Nucleus accumbens (tissue), 56 donors: ENCODE data around the gene LRRC32.

ENCODE experiments used
- DNase-seq, 56 donors: peaks; one replicate each; lab custom pipeline; 2025; lab: John Stamatoyannopoulos, UW

The LRRC32 gene

DNA sequence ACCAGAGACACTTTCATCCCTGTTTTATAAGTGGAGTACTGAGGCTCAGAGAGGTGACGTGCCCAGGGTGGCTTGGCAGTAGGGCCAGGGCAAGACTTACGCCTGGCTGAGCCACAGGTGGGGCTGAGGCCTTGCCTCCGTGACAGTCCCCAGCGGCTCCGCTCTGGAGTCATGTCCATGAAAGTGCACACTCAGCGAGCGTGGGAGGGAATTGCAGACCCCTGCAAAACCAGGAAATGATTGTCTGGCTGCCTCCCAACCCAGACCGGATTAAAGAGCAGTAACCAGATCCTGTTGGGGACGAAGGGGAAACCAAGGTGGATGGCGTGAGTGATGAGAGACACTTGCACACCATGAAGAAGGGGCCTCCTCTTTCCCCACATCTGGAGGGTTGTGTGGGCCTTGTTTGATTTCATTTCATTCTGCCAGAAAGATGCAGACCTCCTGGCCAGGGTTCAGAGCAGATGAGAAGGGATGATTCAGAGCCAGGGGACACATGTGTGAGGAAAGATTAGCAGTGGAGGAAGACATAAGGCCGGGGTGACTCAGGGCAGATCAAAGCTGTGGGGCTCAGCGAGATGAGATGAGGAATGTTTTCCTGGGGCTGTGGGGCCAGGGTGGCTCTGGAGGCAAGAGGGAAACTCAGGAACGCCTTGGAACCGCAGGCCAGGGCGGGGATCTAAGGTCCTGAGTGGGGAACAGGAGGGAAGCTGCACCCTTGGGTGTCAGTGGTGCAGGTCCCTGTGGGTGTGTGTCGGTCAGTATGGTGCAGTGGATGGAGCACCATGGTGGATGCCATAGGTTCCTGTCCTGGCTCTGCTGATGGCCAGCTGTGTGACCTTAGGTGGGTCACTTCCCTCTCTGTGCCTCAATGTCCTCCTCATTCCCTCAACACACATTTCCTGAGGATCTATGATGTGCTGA lies 29.9 kb upstream of the LRRC32 start:
- DNase-seq, result no peak

DNA sequence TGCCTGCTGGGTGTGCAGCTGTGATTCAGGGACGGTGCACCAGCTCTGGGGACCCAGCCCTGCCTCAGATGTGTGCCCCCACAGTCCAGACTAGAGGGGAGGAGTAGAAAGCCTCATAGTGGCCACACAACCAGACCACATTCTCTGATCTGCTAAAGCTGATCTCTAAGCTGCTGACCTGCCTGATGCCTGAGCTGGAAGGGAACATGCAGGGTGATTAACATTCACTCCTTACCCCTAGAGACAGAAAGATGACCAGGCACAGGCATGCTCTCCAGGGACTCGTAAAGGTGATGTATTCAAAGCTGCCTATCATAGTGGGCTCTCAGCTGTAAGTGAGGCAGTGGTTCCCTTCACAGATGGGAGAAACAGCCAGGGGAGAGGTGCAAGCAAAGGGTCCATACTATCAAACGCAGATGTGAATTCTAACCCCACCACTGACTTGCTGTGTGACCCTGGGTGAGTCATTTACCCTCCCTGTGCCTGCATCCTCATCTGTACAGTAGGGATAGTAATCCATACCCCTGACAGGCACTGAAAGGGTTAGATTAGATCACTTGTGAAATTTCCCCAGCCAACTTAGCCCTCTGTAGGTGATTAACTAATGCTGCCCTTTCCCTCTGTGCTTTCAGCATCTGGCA lies 29.0 kb upstream of the LRRC32 start:
- no peak for DNase-seq

DNA sequence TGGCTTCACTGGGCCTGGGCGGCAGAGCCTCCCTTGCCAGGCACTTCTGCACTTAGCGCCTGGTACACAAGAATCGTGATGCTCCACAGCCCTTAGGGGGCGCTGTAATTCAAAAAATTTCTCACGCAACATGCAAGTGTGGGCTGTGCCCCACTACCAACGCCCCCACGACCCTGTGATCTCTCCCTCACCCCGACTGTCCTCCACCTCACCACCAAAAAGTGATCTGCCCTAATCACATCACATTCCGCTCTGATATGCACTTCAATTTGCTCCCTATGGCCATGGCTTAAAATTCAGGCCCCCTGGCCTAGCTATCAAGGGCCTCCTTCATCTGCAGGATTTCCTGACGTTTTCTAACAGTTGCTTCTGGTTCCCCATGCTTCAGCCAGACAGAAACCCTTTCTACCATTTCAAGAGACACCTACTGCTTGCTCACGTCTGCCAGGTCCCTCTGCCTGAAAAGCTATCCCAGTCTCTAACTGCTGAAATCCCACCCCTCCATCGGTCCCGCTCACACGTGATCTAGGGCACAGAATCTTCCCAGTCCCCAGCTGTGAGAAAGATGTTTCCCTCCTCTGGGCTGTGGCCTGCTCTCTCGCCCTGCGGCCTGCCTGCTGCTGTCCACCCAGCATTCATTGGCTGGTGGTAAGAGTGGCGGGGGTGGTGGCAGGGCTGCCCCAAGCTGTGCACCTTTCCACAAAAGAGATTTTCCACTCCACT lies 27.9 kb upstream of the LRRC32 start:
- no peak for DNase-seq

GRCh38 chr11:76696756-76697155 lies 26.2 kb upstream of the LRRC32 start:
- no peak for DNase-seq

- DNase-seq, result no peak
These were observed 25.2 kb upstream of the LRRC32 start for GRCh38 chr11:76695771-76696170.

DNA sequence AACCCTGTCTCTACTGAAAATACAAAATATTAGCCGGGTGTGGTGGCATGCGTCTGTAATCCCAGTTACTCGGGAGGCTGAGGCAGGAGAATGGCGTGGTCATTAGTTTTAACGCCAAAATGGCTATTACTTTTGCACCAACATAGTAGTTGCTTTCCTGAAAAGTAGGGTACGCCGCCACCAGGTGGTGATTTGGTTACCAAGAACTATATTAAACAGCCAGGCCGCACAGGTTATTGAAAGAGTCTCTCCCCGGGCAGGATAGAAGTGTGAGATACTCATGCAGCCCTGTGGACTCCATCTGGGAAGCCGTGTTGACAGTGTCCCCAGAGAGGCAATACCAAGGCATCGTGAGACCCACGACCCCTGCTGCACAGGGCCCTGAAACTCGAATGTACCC lies 24.6 kb upstream of the LRRC32 start:
- no peak for DNase-seq

DNA sequence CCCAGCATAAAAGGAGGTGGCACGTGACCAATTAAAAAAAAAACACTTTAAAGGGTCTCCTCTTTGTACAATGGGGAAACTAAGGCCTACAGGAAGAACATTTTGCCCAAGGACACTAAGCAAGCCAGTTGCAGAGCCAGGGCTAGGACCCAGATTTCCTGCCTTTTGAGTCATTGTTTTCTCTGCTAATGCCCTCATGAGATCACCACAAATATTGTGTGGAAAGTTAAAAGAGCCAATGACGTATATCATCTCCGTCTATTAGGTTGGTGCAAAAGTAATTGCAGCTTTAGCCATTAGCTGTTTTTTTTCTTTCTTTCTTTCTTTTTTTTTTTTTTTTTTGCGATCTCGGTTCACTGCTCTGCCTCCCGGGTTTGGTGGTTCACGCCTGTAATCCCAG lies 24.1 kb upstream of the LRRC32 start:
- no peak for DNase-seq

GRCh38 chr11:76693806-76694205 lies 23.3 kb upstream of the LRRC32 start:
- DNase-seq, result no peak

DNA sequence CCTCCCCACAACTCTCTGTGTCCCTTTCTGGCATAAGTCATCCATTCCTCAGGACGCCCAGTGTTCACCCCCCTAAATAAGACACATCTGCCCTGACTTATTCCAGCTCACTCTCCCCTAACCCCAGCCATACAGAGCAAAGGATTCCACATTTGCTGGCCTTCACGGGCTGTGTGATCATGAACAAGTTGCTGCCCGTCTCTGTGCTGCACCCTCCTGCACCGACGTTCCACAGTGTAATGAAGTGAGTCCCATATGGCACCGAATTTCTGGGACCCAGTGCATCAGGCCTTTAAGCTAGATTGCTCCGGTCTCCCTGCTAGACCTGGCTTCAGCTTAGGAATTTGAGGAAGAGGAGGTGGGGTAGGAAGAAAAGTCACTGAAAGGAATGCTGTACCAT lies 22.4 kb upstream of the LRRC32 start:
- DNase-seq, result no peak

GRCh38 chr11:76691655-76692054 lies 21.1 kb upstream of the LRRC32 start:
- no peak for DNase-seq

GRCh38 chr11:76690736-76691135 lies 20.2 kb upstream of the LRRC32 start:
- DNase-seq, result no peak

GRCh38 chr11:76689313-76690260 lies 19.0 kb upstream of the LRRC32 start:
- DNase-seq, result no peak

GRCh38 chr11:76688146-76688545 lies 17.6 kb upstream of the LRRC32 start:
- no peak for DNase-seq

GRCh38 chr11:76686261-76687079 lies 15.9 kb upstream of the LRRC32 start:
- no peak for DNase-seq

- DNase-seq, result no peak
These were observed 15.3 kb upstream of the LRRC32 start for GRCh38 chr11:76685831-76686230.

DNA sequence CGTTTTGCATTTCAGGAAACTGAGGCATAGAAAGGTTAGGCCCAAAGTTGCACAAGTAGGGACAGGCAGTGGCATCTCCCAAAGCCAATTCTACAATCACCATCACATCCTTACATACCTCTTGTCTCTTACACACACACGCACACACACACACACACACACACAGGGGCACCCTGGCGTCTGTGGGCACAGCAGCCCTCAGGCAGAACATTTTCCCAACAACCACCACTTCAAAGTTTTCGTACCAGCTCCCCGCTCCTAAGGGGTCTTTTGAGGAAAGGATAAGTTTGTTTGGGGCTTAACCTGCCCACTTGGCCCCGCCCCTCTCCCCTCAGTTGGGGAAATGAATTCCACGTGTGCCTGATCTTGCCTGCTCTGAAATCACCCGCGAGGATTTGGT lies 14.7 kb upstream of the LRRC32 start:
- DNase-seq, result no peak

- no peak for DNase-seq
These were observed 14.0 kb upstream of the LRRC32 start for GRCh38 chr11:76684516-76684915.

DNA sequence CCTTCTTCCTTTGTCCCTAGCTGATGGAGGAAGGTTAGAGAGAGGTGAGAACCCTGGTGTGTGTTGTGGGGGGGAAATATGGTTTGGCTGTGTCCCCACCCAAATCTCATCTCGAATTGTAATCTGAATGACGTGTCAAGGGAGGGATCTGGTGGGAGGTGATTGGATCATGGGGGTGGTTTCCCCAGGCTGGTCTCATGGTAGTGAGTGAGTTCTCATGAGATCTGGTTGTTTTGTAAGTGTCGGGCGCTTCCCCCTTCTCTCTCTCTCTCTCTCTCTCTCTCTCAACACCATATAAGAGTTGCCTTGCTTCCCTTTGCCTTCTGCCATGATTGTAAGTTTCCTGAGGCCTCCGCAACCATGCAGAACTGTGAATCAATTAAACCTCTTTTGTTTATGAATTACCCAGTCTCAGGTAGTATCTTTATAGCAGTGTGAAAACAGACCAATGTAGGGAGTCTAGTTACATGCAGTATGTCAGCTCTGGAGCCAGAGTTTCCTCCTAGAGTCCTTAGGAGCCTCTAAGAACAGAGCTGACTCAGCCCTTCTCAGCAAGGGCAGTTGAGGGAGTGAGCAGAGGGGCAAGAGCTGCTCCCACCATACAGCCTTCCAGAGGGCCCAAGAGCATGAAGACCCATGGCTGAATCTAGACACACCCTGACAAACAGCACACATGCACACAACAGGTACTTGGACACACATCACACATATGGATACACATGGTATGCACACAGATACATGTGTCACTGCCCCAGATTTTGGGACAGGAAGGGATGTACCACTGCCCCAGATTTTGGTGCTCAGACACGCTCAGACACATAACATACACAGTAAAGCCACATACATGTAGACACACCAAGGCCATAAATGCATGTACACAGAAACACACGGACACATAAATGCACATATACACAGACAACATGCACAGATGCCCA lies 12.9 kb upstream of the LRRC32 start:
- no peak for DNase-seq
